ENCODE measurements around the gene SLC45A1. TPM values are rescaled to one million over a fixed set of nuclear protein-coding genes. Genes with fewer than 3 reads are reported as not detected.

Gene SLC45A1
- total and polyA plus RNA-seq, 11 donors: 0.61 to 6.2 (median 1.6) TPM

DNA sequence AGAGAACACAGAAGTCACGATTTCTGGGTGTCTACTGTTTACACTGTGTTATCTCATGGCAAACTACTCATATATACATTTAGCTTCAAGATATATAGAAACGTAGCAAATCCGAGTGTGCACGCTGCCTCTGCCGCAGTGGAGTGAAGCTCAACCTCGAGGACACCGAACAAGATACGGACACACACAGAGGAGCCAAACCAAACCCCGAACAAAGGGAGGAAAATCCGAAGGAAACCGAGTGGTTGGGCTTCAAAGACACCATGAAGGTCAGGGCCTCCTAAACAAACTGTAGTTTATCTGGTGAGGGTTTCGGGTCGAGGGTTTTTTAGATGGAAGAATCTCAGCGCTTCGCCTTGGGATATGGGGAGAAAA lies 34.5 kb downstream of the SLC45A1 start:
- intact Hi-C loops (cut with DNase I): loop anchor here in 2 of 10 donors (5.0 to 10.0 kb wide), 2 partner anchors 70 to 372 kb away; no protein-coding TSS in a partner anchor
- no peaks in the 10 kb centered on the region for H3K27me3 ChIP-seq
- peak in 1 of 5 donors; percentile 4 for DNase-seq
- TF ChIP-seq, protein P1, sequence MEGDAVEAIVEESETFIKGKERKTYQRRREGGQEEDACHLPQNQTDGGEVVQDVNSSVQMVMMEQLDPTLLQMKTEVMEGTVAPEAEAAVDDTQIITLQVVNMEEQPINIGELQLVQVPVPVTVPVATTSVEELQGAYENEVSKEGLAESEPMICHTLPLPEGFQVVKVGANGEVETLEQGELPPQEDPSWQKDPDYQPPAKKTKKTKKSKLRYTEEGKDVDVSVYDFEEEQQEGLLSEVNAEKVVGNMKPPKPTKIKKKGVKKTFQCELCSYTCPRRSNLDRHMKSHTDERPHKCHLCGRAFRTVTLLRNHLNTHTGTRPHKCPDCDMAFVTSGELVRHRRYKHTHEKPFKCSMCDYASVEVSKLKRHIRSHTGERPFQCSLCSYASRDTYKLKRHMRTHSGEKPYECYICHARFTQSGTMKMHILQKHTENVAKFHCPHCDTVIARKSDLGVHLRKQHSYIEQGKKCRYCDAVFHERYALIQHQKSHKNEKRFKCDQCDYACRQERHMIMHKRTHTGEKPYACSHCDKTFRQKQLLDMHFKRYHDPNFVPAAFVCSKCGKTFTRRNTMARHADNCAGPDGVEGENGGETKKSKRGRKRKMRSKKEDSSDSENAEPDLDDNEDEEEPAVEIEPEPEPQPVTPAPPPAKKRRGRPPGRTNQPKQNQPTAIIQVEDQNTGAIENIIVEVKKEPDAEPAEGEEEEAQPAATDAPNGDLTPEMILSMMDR (IDR thresholded peaks at IDR 0.05): no peak
- no peak for TF ChIP-seq POLR2A (IDR thresholded peaks at IDR 0.05)
- WGBS, 4 donors: 41 to 60% (median 53%) methylated on average over 15 of the region's 15 CpGs
- ATAC-seq: no peak
- H3K27ac ChIP-seq: peak overlapping the region; percentile 68 to 86 (median 76)
- H3K4me3 ChIP-seq: no peak overlapping the region
- H3K4me1 ChIP-seq: peaks cover 0 to 78% (median 40%) of the 10 kb centered on the region in 12 donors
- H3K36me3 ChIP-seq: peaks cover 0 to 51% (median 42%) of the 10 kb centered on the region in 9 donors
- H3K9me3 ChIP-seq: no peaks in the 10 kb centered on the region

DNA sequence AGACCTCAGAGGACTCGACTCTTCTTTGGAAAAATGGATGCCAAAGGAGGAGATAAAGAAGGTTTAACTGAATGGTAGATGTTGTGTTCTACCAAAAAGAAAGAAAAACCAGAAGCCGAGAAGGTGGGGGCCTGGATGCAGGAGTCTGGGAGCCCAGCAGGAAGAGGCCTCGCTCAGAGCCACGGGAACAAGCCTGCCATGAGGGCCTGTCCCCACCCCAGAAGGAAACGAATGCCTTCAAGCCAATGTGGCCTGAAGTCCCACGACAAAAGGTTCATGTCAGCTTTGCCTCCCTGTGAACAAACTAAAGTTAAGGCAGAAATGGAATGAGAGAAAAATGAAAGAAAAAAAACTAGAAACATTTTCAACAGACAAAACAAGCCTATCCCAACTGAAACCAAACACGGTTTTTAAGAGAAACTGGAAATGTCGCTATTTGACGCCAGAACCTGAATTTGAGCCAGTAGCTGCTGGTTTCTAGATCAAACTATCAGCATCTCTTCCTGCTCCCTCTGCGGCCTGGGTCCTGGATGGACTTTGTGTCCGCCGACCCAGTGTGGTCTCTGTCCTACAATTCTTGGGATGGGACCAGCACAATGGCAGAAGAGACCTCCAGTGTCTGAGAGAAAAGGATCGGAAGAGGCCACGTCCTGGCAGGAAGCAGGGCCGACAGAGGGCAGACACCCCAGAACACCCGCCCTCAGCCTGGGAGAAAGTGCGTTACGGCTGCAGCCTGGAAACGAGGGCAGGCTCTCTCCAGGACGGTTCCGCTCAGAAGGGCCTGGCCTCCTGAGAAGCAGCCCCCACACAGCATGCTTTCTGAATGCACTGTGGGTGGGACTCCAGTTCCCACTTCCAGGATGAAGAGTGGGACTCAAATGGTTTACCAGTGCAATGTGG lies 35.2 kb downstream of the SLC45A1 start:
- WGBS, 4 donors: 36 to 58% (median 41%) methylated on average over 17 to 21 of the region's 21 CpGs
- Histone ChIP-seq H3K27ac (peak overlapping the region; percentile 68 to 86 (median 76)), H3K4me3 (no peak overlapping the region), H3K4me1 (peaks cover 0 to 78% (median 46%) of the 10 kb centered on the region in 12 donors), H3K27me3 (no peaks in the 10 kb centered on the region), H3K9me3 (no peaks in the 10 kb centered on the region), H3K36me3 (peaks cover 0 to 57% (median 49%) of the 10 kb centered on the region in 9 donors)
- ATAC-seq (peak in 3 of 4 donors; percentile 4 to 23 (median 10)), DNase-seq (peak in 2 of 5 donors; percentile 37 to 67)
- intact Hi-C loops (cut with DNase I): loop anchor here in 2 of 10 donors (5.0 to 10.0 kb wide), 2 partner anchors 69 to 372 kb away; no protein-coding TSS in a partner anchor
- TF ChIP-seq, protein P1 (IDR thresholded peaks at IDR 0.05): peak in 1 of 12 donors; percentile 14
- no peak for TF ChIP-seq POLR2A (IDR thresholded peaks at IDR 0.05)

DNA sequence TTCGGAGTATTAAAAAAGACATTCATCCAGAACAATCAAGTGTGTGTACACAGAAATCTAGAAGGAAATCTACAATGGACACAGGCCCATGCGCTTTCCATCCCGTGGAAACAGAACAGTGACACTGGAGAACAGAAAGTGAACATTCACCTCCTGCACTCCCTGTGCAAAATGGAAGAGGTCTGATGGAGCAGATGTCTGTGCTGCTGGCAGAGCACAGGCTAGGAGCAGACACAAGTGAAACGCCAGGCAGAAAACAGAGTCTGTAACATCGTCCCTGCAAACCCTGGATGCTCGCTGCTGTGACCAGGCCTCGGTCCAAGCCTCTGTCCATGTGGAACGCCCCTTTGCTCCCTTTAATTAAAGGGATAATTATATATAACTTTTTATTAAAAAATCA lies 36.1 kb downstream of the SLC45A1 start:
- no peak for TF ChIP-seq POLR2A (IDR thresholded peaks at IDR 0.05)
- TF ChIP-seq, protein P1 (IDR thresholded peaks at IDR 0.05): no peak
- H3K27me3 ChIP-seq: no peaks in the 10 kb centered on the region
- peaks cover 0 to 76% (median 47%) of the 10 kb centered on the region in 12 donors for H3K4me1 ChIP-seq
- H3K36me3 ChIP-seq: peaks cover 0 to 66% (median 58%) of the 10 kb centered on the region in 9 donors
- intact Hi-C loops (cut with DNase I): loop anchor here in 2 of 10 donors (5.0 to 10.0 kb wide), 2 partner anchors 68 to 371 kb away; no protein-coding TSS in a partner anchor
- peak overlapping the region in 11 of 12 donors; percentile 68 to 86 (median 76) for H3K27ac ChIP-seq
- WGBS, 4 donors: 62 to 79% (median 67%) methylated on average over 8 of the region's 8 CpGs
- H3K4me3 ChIP-seq: no peak overlapping the region
- H3K9me3 ChIP-seq: no peaks in the 10 kb centered on the region
- DNase-seq (peak in 1 of 5 donors; percentile 21), ATAC-seq (no peak)

Measured in heart left ventricle (tissue), 16 donors.